ENCODE results near the gene TICRR. TPM values are rescaled to one million over a fixed set of nuclear protein-coding genes. Genes with fewer than 3 reads are reported as not detected.

Gene TICRR
- total and polyA plus RNA-seq, 2 of the 13 experiments (the other 11 are each of a cell fraction or from before 2014, with no cell fraction given): 4.1 to 14.3 TPM

GRCh38 chr15:89575146-89575655 is at the start of gene TICRR (continued):
- TF ChIP-seq, protein P1, sequence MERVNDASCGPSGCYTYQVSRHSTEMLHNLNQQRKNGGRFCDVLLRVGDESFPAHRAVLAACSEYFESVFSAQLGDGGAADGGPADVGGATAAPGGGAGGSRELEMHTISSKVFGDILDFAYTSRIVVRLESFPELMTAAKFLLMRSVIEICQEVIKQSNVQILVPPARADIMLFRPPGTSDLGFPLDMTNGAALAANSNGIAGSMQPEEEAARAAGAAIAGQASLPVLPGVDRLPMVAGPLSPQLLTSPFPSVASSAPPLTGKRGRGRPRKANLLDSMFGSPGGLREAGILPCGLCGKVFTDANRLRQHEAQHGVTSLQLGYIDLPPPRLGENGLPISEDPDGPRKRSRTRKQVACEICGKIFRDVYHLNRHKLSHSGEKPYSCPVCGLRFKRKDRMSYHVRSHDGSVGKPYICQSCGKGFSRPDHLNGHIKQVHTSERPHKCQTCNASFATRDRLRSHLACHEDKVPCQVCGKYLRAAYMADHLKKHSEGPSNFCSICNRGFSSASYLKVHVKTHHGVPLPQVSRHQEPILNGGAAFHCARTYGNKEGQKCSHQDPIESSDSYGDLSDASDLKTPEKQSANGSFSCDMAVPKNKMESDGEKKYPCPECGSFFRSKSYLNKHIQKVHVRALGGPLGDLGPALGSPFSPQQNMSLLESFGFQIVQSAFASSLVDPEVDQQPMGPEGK (CRISPR knock-in tag; IDR thresholded peaks at IDR 0.05): no peak
- TF ChIP-seq TFDP2 (CRISPR knock-in tag; IDR thresholded peaks at IDR 0.05): peak; percentile 100
- TF ChIP-seq GTF2F1 (IDR thresholded peaks at IDR 0.05; ENCODE audit: low read length): no peak
- no peak for TF ChIP-seq ZFP62 (CRISPR knock-in tag; IDR thresholded peaks at IDR 0.05)
- TF ChIP-seq ZFY (CRISPR knock-in tag; IDR thresholded peaks at IDR 0.05): no peak; the same call in 1 of the 2 replicates
- TF ChIP-seq RBM22 (optimal IDR thresholded peaks at IDR 0.05; ENCODE audit: low read length): no peak
- peak; percentile 85; the same call in 1 of the 2 replicates for TF ChIP-seq HOXA9 (CRISPR knock-in tag; IDR thresholded peaks at IDR 0.05; ENCODE audit: borderline replicate concordance)
- TF ChIP-seq XBP1 (CRISPR knock-in tag; IDR thresholded peaks at IDR 0.05): no peak
- no peak for TF ChIP-seq ZC3H4 (CRISPR knock-in tag; IDR thresholded peaks at IDR 0.05; ENCODE audit: borderline replicate concordance)
- TF ChIP-seq, protein P2, sequence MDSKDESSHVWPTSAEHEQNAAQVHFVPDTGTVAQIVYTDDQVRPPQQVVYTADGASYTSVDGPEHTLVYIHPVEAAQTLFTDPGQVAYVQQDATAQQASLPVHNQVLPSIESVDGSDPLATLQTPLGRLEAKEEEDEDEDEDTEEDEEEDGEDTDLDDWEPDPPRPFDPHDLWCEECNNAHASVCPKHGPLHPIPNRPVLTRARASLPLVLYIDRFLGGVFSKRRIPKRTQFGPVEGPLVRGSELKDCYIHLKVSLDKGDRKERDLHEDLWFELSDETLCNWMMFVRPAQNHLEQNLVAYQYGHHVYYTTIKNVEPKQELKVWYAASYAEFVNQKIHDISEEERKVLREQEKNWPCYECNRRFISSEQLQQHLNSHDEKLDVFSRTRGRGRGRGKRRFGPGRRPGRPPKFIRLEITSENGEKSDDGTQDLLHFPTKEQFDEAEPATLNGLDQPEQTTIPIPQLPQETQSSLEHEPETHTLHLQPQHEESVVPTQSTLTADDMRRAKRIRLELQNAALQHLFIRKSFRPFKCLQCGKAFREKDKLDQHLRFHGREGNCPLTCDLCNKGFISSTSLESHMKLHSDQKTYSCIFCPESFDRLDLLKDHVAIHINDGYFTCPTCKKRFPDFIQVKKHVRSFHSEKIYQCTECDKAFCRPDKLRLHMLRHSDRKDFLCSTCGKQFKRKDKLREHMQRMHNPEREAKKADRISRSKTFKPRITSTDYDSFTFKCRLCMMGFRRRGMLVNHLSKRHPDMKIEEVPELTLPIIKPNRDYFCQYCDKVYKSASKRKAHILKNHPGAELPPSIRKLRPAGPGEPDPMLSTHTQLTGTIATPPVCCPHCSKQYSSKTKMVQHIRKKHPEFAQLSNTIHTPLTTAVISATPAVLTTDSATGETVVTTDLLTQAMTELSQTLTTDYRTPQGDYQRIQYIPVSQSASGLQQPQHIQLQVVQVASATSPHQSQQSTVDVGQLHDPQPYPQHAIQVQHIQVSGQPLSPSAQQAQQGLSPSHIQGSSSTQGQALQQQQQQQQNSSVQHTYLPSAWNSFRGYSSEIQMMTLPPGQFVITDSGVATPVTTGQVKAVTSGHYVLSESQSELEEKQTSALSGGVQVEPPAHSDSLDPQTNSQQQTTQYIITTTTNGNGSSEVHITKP (CRISPR knock-in tag; IDR thresholded peaks at IDR 0.05; ENCODE audit: low read depth): no peak
- TF ChIP-seq STAT5B (CRISPR knock-in tag; IDR thresholded peaks at IDR 0.05): no peak
- no peak for TF ChIP-seq PRDM4 (CRISPR knock-in tag; IDR thresholded peaks at IDR 0.05; ENCODE audit: borderline replicate concordance)
- TF ChIP-seq FOXJ3 (CRISPR knock-in tag; IDR thresholded peaks at IDR 0.05; ENCODE audit: borderline replicate concordance): no peak
- no peak for TF ChIP-seq ZNF30 (CRISPR knock-in tag; IDR thresholded peaks at IDR 0.05)
- peak; percentile 76 for TF ChIP-seq RBFOX2 (IDR thresholded peaks at IDR 0.05; ENCODE audit: low read depth, low read length)
- no peak for TF ChIP-seq ZSCAN22 (CRISPR knock-in tag; IDR thresholded peaks at IDR 0.05)
- TF ChIP-seq THYN1 (CRISPR knock-in tag; IDR thresholded peaks at IDR 0.05; ENCODE audit: borderline replicate concordance, low read depth): no peak
- peak; percentile 69 for TF ChIP-seq CREM (IDR thresholded peaks at IDR 0.05)
- no peak for TF ChIP-seq CREM (CRISPR knock-in tag; IDR thresholded peaks at IDR 0.05)
- no peak for TF ChIP-seq PPARG (CRISPR knock-in tag; conservative IDR thresholded peaks at IDR 0.05)
- 0 out of 2 replicates have a peak, but pooled peaks have one; percentile 22 for TF ChIP-seq ZNF124 (CRISPR knock-in tag; IDR thresholded peaks at IDR 0.05)
- no peak for TF ChIP-seq HNRNPL (IDR thresholded peaks at IDR 0.05; ENCODE audit: low read depth, low read length)
- TF ChIP-seq BORCS8-MEF2B (CRISPR knock-in tag; IDR thresholded peaks at IDR 0.05): peak; percentile 98
